ENCODE measurements around the gene HCN2. TPM values are rescaled to one million over a fixed set of nuclear protein-coding genes. Genes with fewer than 3 reads are reported as not detected.
A peak's percentile ranks its signal among the peaks of the same experiment; 100 is the strongest.

Gene HCN2
- total and polyA plus RNA-seq, 10 of the 15 experiments (the other 5 are each of a cell fraction or from before 2014, with no cell fraction given) = 0.01 to 0.54 (median 0.08) TPM; not detected in 4

GRCh38 chr19:664913-665443 is 75.3 kb downstream of the HCN2 start (continued):
- TF ChIP-seq RUNX3 (IDR thresholded peaks at IDR 0.05; ENCODE audit: low read length) (0 out of 2 replicates have a peak, but pooled peaks have one; percentile 19), SKIL (IDR thresholded peaks at IDR 0.05; ENCODE audit: low read depth, poor library complexity, severe bottlenecking) (no peak), SMAD5 (IDR thresholded peaks at IDR 0.05; ENCODE audit: low read depth) (no peak), MXI1 (IDR thresholded peaks at IDR 0.05; ENCODE audit: low read depth, low read length) (no peak), YY1 (IDR thresholded peaks at IDR 0.05; ENCODE audit: low read depth, low read length) (peak; percentile 68), MEF2B (IDR thresholded peaks at IDR 0.05; ENCODE audit: partially characterized antibody, poor library complexity, severe bottlenecking) (no peak), RELA (IDR thresholded peaks at IDR 0.05; ENCODE audit: borderline replicate concordance, partially characterized antibody) (peak; percentile 95), CHD1 (IDR thresholded peaks at IDR 0.05; ENCODE audit: low read depth, low read length) (no peak), ZNF24 (IDR thresholded peaks at IDR 0.05) (no peak), IRF3 (IDR thresholded peaks at IDR 0.05) (no peak), PML (IDR thresholded peaks at IDR 0.05; ENCODE audit: low read length) (no peak), KAT2A (conservative IDR thresholded peaks at IDR 0.05; ENCODE audit: control insufficient read depth, low read depth, low read length) (no peak), CHD4 (IDR thresholded peaks at IDR 0.05) (no peak), IRF4 (IDR thresholded peaks at IDR 0.05; ENCODE audit: low read depth, low read length) (peak; percentile 39; the same call in 1 of the 2 replicates), ZBED1 (IDR thresholded peaks at IDR 0.05; ENCODE audit: borderline replicate concordance) (no peak), MYB (IDR thresholded peaks at IDR 0.05; ENCODE audit: borderline replicate concordance, low read depth, low read length) (no peak), LARP7 (IDR thresholded peaks at IDR 0.05) (peak; percentile 58; the same call in 1 of the 2 replicates), CHD2 (IDR thresholded peaks at IDR 0.05; ENCODE audit: borderline replicate concordance, low read depth, low read length) (no peak), SRF (IDR thresholded peaks at IDR 0.05; ENCODE audit: low read depth in 2 of 2, low read length in 2 of 2) (no peak), NFIC (IDR thresholded peaks at IDR 0.05; ENCODE audit: low read depth, low read length) (no peak), HSF1 (IDR thresholded peaks at IDR 0.05; ENCODE audit: low read depth, low read length) (no peak), CREB1 (IDR thresholded peaks at IDR 0.05; ENCODE audit: low read depth) (no peak)
- TF ChIP-seq, protein P1, sequence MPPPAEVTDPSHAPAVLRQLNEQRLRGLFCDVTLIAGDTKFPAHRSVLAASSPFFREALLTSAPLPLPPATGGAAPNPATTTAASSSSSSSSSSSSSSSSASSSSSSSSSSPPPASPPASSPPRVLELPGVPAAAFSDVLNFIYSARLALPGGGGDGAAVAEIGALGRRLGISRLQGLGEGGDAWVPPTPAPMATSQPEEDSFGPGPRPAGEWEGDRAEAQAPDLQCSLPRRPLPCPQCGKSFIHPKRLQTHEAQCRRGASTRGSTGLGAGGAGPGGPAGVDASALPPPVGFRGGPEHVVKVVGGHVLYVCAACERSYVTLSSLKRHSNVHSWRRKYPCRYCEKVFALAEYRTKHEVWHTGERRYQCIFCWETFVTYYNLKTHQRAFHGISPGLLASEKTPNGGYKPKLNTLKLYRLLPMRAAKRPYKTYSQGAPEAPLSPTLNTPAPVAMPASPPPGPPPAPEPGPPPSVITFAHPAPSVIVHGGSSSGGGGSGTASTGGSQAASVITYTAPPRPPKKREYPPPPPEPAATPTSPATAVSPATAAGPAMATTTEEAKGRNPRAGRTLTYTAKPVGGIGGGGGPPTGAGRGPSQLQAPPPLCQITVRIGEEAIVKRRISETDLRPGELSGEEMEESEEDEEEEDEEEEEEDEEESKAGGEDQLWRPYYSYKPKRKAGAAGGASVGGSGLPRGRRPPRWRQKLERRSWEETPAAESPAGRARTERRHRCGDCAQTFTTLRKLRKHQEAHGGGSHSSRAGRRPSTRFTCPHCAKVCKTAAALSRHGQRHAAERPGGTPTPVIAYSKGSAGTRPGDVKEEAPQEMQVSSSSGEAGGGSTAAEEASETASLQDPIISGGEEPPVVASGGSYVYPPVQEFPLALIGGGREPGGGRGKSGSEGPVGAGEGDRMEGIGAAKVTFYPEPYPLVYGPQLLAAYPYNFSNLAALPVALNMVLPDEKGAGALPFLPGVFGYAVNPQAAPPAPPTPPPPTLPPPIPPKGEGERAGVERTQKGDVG (CRISPR knock-in tag; IDR thresholded peaks at IDR 0.05) = no peak
- TF ChIP-seq, protein P2, sequence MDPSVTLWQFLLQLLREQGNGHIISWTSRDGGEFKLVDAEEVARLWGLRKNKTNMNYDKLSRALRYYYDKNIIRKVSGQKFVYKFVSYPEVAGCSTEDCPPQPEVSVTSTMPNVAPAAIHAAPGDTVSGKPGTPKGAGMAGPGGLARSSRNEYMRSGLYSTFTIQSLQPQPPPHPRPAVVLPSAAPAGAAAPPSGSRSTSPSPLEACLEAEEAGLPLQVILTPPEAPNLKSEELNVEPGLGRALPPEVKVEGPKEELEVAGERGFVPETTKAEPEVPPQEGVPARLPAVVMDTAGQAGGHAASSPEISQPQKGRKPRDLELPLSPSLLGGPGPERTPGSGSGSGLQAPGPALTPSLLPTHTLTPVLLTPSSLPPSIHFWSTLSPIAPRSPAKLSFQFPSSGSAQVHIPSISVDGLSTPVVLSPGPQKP (IDR thresholded peaks at IDR 0.05; ENCODE audit: low read depth, low read length) = no peak
